NB4 (cell line): ENCODE measurements around the gene DNAJC5.

Source experiments
- MAX ChIP-seq: IDR thresholded peaks from 2 replicates; pipeline ENCODE4 v1.6.1; 2011; ENCODE audit warnings: low read depth, low read length
- MYC ChIP-seq: IDR thresholded peaks from 2 replicates; pipeline ENCODE4 v1.6.1; 2011; ENCODE audit warnings: low read depth, low read length
- POLR2A ChIP-seq: IDR thresholded peaks from 2 replicates; pipeline ENCODE4 v1.6.1; 2011; ENCODE audit warnings: mild to moderate bottlenecking; ENCODE audit not compliant: insufficient read length; ENCODE audit errors: extremely low read depth
- TF ChIP-seq, protein P1 (sequence below): IDR thresholded peaks from one replicate; pipeline ENCODE4 v1.5.1; 2012; ENCODE audit warnings: low read depth, low read length

DNA sequence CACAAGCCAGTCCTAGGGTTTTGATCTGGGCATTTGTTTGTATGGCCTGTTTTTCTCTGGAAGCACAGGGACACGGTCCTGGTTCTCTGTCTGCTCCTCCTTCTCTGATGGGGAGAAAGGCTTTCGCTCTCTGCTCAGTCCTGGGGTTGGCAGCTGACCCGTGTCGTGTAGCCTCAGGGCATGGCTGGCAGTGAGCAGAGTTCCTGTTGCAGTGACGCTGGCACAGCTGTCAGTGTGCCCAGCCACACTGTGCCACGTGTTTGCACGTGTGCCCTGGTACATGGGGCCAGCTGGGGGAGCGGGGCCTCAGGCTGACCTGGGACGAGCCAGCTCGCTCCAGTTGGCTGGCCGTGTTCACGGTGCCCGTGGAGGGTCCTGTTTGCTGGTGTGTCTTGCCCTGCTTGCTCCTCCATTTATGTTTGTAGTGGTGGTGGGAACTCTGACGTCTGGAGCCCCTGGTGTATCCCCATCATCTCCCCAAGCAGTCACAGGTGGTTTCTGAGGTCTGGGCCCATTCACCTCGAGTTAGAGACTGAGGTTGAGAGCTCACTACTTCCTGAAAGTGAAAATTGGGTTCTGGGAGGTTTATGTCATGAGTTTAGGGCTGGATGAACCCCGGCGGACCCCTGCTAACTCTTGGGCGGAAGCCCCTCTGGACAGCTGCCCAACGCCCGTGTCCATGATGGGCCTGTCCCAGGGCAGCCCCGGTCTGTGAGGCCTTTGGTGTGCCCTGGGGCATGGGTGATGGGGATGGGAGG is 10.2 kb upstream of the DNAJC5 start:
- TF ChIP-seq, protein P1, sequence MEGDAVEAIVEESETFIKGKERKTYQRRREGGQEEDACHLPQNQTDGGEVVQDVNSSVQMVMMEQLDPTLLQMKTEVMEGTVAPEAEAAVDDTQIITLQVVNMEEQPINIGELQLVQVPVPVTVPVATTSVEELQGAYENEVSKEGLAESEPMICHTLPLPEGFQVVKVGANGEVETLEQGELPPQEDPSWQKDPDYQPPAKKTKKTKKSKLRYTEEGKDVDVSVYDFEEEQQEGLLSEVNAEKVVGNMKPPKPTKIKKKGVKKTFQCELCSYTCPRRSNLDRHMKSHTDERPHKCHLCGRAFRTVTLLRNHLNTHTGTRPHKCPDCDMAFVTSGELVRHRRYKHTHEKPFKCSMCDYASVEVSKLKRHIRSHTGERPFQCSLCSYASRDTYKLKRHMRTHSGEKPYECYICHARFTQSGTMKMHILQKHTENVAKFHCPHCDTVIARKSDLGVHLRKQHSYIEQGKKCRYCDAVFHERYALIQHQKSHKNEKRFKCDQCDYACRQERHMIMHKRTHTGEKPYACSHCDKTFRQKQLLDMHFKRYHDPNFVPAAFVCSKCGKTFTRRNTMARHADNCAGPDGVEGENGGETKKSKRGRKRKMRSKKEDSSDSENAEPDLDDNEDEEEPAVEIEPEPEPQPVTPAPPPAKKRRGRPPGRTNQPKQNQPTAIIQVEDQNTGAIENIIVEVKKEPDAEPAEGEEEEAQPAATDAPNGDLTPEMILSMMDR = no peak
- TF ChIP-seq MYC = no peak
- no peak for TF ChIP-seq POLR2A
- TF ChIP-seq MAX = no peak
